Rectal smooth muscle tissue (tissue), 1 donor: ENCODE data around the gene FAM210A.

Experiments used
- H3K27ac ChIP-seq: one replicate; pipeline ENCODE4 v1.7.0; 2013; ENCODE audit warnings: low read depth, low read length, inconsistent platforms
- H3K27me3 ChIP-seq: one replicate; pipeline ENCODE4 v1.7.0; 2013; ENCODE audit warnings: low read length; ENCODE audit not compliant: control insufficient read depth, insufficient read depth
- H3K36me3 ChIP-seq: one replicate; pipeline ENCODE4 v1.7.0; 2013; ENCODE audit warnings: low read length; ENCODE audit not compliant: control insufficient read depth, insufficient read depth
- H3K4me1 ChIP-seq: one replicate; pipeline ENCODE4 v1.7.0; 2013; ENCODE audit warnings: low read length; ENCODE audit not compliant: control insufficient read depth, insufficient read depth
- H3K4me3 ChIP-seq: one replicate; pipeline ENCODE4 v1.7.0; 2013; ENCODE audit warnings: low read length
- H3K9ac ChIP-seq: one replicate; pipeline ENCODE4 v1.7.0; 2013; ENCODE audit warnings: low read length

FAM210A gene

GRCh38 chr18:13638719-13639595, 87.4 kb downstream of the FAM210A start:
- no peaks in the 10 kb centered on the region for H3K4me1 ChIP-seq
- H3K27me3 ChIP-seq = no peaks in the 10 kb centered on the region
- H3K27ac ChIP-seq = no peak overlapping the region
- no peak overlapping the region for H3K4me3 ChIP-seq
- no peaks in the 10 kb centered on the region for H3K36me3 ChIP-seq
- no peak overlapping the region for H3K9ac ChIP-seq

DNA sequence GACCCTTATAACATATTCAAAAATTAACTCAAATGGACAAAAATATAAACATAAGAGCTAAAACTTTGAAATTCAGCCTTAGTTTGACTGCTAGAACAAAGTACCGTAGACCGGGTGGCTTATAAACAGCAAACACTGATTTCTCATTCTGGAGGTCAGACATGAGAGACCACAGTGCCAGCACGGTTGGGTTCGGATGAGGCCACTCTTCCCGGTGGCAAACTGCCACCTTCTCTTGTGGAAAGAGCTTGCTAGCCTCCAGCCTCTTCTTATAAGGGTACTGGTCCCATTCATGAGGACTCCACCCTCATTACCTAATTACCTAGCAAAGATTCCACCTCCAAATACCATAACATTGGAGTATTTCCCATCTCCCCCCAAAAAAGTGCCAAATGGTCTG, 91.3 kb downstream of the FAM210A start:
- no peaks in the 10 kb centered on the region for H3K4me1 ChIP-seq
- no peak overlapping the region for H3K9ac ChIP-seq
- H3K27ac ChIP-seq = no peak overlapping the region
- H3K4me3 ChIP-seq = no peak overlapping the region
- no peaks in the 10 kb centered on the region for H3K36me3 ChIP-seq
- no peaks in the 10 kb centered on the region for H3K27me3 ChIP-seq

DNA sequence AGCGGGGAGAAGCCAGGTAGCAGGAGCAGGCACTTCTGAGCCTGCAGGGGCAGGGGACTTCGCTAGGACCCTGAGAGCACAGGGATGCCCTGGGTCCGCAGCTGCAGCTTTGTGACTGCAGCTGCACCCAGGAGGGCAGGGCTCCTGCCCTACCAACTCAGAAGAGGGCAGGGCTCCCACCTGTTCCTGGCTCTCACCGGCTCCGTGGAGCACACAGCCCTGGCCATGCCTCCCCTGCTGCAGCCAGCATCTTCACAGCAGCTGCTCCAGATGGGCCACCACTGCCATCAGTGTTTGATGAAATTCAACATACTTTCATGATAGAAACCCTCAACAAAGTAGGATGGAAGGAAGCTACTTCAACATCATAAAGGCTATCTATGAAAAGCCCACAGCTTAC, 92.7 kb downstream of the FAM210A start:
- Histone ChIP-seq H3K9ac (no peak overlapping the region), H3K4me3 (no peak overlapping the region), H3K4me1 (no peaks in the 10 kb centered on the region), H3K27me3 (no peaks in the 10 kb centered on the region), H3K27ac (no peak overlapping the region), H3K36me3 (no peaks in the 10 kb centered on the region)

DNA sequence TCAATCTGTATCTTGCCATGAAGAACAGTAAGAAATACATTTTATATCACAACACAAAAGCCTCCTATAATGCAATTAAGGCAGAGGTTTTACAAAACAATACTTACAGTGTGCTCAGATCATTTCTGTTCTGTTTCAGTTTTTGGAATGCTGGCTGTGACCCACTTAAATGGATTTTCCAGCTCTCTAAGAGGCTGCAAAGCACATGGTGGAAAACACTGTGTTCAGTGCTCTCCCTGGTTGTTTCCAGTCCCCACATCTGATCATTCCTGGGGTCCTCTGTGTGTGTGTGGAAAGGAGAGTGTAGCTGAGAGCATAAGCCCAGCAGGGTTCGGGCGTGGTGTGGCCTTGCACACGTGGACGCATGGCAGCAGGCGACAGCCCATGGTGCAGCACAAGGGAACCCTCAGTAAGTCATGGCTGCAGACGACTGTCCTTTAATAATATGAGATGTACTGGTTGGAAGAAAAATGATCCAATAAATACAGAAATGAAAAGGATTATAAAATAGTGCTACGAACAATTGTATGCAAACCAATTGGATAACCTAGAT, 95.6 kb downstream of the FAM210A start:
- Histone ChIP-seq H3K4me3 (no peak overlapping the region), H3K27me3 (no peaks in the 10 kb centered on the region), H3K9ac (no peak overlapping the region), H3K27ac (no peak overlapping the region), H3K36me3 (no peaks in the 10 kb centered on the region), H3K4me1 (no peaks in the 10 kb centered on the region)

- Histone ChIP-seq H3K4me1 (no peaks in the 10 kb centered on the region), H3K27me3 (no peaks in the 10 kb centered on the region), H3K9ac (no peak overlapping the region), H3K4me3 (no peak overlapping the region), H3K36me3 (no peaks in the 10 kb centered on the region), H3K27ac (no peak overlapping the region)
Measured at GRCh38 chr18:13629841-13630715, 96.3 kb downstream of the FAM210A start.

DNA sequence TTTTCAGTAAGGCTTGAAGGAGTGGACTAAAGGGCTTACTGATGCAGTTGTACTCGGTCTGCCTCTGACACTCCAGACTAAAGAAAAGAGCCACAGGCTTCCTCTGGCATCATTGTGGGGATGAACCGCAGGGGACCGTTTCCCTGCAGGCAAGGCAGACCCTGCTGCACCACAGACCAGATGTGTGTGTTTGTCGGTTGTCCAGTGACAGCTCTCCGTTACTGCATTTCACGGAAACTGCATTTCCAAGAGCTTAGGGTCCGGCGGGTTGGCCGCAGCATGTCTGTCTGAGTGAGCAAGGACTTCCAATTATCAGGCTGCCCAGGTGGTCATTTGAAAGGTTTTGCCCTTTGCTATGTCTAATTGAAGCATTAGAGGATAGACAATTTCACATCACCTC, 98.1 kb downstream of the FAM210A start:
- H3K4me3 ChIP-seq = no peak overlapping the region
- H3K27ac ChIP-seq = no peak overlapping the region
- no peaks in the 10 kb centered on the region for H3K4me1 ChIP-seq
- no peak overlapping the region for H3K9ac ChIP-seq
- no peaks in the 10 kb centered on the region for H3K36me3 ChIP-seq
- H3K27me3 ChIP-seq = no peaks in the 10 kb centered on the region

- Histone ChIP-seq H3K4me1 (no peaks in the 10 kb centered on the region), H3K4me3 (no peak overlapping the region), H3K9ac (no peak overlapping the region), H3K36me3 (no peaks in the 10 kb centered on the region), H3K27ac (no peak overlapping the region), H3K27me3 (no peaks in the 10 kb centered on the region)
Measured at GRCh38 chr18:13627639-13628038, 98.7 kb downstream of the FAM210A start.

GRCh38 chr18:13626544-13626908, 99.8 kb downstream of the FAM210A start:
- no peak overlapping the region for H3K27ac ChIP-seq
- no peak overlapping the region for H3K9ac ChIP-seq

DNA sequence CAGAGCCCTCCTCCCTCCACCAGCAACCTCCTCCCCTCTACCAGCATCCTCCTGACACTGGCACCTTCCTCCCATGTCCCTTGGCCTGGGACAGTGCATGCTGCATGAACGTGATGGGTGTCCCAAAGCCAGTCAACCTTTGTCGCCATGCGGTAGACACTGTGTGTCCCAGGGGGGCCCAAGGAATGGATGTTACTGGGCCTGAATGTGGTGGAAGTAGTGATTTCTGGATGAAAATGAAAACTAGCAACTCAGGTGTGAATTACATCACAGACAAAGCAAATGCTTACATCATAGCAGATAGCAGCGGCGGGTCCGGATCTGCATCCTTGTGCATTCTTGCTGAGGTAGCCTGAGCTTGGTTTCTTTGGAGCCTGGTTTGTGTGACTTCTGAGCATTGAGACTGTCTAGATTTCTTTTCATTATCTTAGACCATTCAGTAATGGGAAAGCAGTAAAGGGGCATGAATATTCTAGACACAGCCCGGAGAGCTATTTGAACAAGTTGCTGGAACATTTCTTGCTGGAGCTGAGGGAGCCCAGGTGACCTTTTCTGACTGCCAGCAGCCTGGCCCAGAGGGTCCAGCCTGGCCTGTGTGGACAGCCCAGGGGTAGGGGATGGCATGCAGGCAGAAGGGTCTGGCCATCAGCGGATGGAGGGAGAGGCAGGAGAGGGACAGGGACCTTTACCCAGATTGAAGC, 100.4 kb downstream of the FAM210A start:
- H3K27ac ChIP-seq = no peak overlapping the region
- H3K4me1 ChIP-seq = no peaks in the 10 kb centered on the region
- H3K27me3 ChIP-seq = no peaks in the 10 kb centered on the region
- no peaks in the 10 kb centered on the region for H3K36me3 ChIP-seq
- no peak overlapping the region for H3K4me3 ChIP-seq
- no peak overlapping the region for H3K9ac ChIP-seq

More at GRCh38 chr18:13626544-13626908, 99.8 kb downstream of the FAM210A start:
- Histone ChIP-seq H3K36me3 (no peaks in the 10 kb centered on the region), H3K4me3 (no peak overlapping the region), H3K27me3 (no peaks in the 10 kb centered on the region), H3K4me1 (no peaks in the 10 kb centered on the region)

DNA sequence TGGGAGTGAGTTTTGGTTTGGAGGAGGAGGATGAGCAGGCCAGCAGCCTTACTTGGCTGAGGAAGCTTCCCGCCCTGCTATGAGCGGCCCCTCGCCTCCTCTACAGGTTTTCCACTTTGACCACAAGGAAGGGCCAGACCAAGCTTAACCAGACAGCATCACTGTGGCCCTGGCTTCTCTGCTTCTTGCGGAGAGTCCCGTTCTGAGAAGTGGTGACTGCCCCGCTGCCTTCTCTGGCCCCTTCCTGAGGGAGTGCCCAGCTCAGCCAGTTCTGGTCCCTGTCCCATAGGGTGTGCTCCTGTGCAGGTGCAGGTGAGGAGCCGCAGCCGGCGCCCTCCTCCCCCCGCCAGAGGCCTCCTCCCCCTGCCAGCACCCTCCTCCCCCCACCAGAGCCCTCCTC, 101.0 kb downstream of the FAM210A start:
- Histone ChIP-seq H3K4me1 (no peaks in the 10 kb centered on the region), H3K9ac (no peak overlapping the region), H3K27ac (no peak overlapping the region), H3K36me3 (no peaks in the 10 kb centered on the region), H3K4me3 (no peak overlapping the region), H3K27me3 (no peaks in the 10 kb centered on the region)

- Histone ChIP-seq H3K9ac (no peak overlapping the region), H3K4me3 (no peak overlapping the region), H3K27me3 (no peaks in the 10 kb centered on the region), H3K4me1 (no peaks in the 10 kb centered on the region), H3K27ac (no peak overlapping the region), H3K36me3 (no peaks in the 10 kb centered on the region)
Measured at GRCh38 chr18:13624563-13625237, 101.7 kb downstream of the FAM210A start.
